ENCODE results near the gene EFCAB8.

- no peak for TF ChIP-seq CTCF (IDR thresholded peaks at IDR 0.05)
- TF ChIP-seq POLR2A (IDR thresholded peaks at IDR 0.05) = no peak
Observed at GRCh38 chr20:32909896-32910571, 51.3 kb downstream of the EFCAB8 start.

Data from body of pancreas (tissue), 4 donors.